Measurements from ENCODE around the gene PDE5A.
"Not testable (repeated sequence)": the region's sequence is repeated elsewhere in the genome, so short reads cannot be mapped to it uniquely, and the experiment has no call there.

DNA sequence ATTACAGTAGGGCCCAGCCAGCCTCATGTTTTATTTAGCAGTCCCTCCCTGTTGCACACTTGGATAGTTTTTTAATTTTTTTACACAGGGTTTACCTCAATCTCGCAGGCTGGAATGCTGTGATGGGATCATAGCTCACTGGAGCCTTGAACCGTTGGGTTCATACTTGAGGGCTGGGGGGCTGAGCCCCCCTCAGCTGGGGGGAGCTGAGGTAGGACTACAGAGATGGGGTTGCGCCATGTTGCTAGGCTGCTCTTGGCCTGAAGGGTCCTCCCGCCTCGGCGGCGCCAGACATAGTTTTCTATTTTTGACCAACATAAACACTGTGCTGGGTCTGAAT is 174.5 kb downstream of the PDE5A start:
- TF ChIP-seq ZBTB17 (tag by site-specific recombination; IDR thresholded peaks at IDR 0.05); ZNF350 (tag by site-specific recombination; IDR thresholded peaks at IDR 0.05); EGR2 (tag by site-specific recombination; IDR thresholded peaks at IDR 0.05; ENCODE audit: low read depth); ZNF10 (tag by site-specific recombination; IDR thresholded peaks at IDR 0.05); ZNF24 (tag by site-specific recombination; IDR thresholded peaks at IDR 0.05); GLIS1 (tag by site-specific recombination; IDR thresholded peaks at IDR 0.05); GLI2 (tag by site-specific recombination; IDR thresholded peaks at IDR 0.05; ENCODE audit: borderline replicate concordance, low read depth); ZNF560 (tag by site-specific recombination; IDR thresholded peaks at IDR 0.05; ENCODE audit: borderline replicate concordance); MYNN (tag by site-specific recombination; IDR thresholded peaks at IDR 0.05; ENCODE audit: borderline replicate concordance): not testable (repeated sequence)
- TF ChIP-seq, protein P1, sequence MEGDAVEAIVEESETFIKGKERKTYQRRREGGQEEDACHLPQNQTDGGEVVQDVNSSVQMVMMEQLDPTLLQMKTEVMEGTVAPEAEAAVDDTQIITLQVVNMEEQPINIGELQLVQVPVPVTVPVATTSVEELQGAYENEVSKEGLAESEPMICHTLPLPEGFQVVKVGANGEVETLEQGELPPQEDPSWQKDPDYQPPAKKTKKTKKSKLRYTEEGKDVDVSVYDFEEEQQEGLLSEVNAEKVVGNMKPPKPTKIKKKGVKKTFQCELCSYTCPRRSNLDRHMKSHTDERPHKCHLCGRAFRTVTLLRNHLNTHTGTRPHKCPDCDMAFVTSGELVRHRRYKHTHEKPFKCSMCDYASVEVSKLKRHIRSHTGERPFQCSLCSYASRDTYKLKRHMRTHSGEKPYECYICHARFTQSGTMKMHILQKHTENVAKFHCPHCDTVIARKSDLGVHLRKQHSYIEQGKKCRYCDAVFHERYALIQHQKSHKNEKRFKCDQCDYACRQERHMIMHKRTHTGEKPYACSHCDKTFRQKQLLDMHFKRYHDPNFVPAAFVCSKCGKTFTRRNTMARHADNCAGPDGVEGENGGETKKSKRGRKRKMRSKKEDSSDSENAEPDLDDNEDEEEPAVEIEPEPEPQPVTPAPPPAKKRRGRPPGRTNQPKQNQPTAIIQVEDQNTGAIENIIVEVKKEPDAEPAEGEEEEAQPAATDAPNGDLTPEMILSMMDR (tag by site-specific recombination; IDR thresholded peaks at IDR 0.05), result not testable (repeated sequence)
- TF ChIP-seq, protein P2, sequence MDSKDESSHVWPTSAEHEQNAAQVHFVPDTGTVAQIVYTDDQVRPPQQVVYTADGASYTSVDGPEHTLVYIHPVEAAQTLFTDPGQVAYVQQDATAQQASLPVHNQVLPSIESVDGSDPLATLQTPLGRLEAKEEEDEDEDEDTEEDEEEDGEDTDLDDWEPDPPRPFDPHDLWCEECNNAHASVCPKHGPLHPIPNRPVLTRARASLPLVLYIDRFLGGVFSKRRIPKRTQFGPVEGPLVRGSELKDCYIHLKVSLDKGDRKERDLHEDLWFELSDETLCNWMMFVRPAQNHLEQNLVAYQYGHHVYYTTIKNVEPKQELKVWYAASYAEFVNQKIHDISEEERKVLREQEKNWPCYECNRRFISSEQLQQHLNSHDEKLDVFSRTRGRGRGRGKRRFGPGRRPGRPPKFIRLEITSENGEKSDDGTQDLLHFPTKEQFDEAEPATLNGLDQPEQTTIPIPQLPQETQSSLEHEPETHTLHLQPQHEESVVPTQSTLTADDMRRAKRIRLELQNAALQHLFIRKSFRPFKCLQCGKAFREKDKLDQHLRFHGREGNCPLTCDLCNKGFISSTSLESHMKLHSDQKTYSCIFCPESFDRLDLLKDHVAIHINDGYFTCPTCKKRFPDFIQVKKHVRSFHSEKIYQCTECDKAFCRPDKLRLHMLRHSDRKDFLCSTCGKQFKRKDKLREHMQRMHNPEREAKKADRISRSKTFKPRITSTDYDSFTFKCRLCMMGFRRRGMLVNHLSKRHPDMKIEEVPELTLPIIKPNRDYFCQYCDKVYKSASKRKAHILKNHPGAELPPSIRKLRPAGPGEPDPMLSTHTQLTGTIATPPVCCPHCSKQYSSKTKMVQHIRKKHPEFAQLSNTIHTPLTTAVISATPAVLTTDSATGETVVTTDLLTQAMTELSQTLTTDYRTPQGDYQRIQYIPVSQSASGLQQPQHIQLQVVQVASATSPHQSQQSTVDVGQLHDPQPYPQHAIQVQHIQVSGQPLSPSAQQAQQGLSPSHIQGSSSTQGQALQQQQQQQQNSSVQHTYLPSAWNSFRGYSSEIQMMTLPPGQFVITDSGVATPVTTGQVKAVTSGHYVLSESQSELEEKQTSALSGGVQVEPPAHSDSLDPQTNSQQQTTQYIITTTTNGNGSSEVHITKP (tag by site-specific recombination; IDR thresholded peaks at IDR 0.05), result not testable (repeated sequence)
- TF ChIP-seq, protein P3, sequence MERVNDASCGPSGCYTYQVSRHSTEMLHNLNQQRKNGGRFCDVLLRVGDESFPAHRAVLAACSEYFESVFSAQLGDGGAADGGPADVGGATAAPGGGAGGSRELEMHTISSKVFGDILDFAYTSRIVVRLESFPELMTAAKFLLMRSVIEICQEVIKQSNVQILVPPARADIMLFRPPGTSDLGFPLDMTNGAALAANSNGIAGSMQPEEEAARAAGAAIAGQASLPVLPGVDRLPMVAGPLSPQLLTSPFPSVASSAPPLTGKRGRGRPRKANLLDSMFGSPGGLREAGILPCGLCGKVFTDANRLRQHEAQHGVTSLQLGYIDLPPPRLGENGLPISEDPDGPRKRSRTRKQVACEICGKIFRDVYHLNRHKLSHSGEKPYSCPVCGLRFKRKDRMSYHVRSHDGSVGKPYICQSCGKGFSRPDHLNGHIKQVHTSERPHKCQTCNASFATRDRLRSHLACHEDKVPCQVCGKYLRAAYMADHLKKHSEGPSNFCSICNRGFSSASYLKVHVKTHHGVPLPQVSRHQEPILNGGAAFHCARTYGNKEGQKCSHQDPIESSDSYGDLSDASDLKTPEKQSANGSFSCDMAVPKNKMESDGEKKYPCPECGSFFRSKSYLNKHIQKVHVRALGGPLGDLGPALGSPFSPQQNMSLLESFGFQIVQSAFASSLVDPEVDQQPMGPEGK (tag by site-specific recombination; IDR thresholded peaks at IDR 0.05), result not testable (repeated sequence)

Data from HEK293 (cell line).